KBM-7 (cell line): Measurements from ENCODE around the gene MAP2K4.
"Not testable (repeated sequence)": the region's sequence is repeated elsewhere in the genome, so short reads cannot be mapped to it uniquely, and the experiment has no call there.

Experiments
- DNase-seq: peaks from one replicate; pipeline ENCODE4 v3.0.0-alpha.2; 2015
- in situ Hi-C: fragments of 300-500 bp; cut with MboI; formaldehyde crosslinking; loops from 2 replicates; pipeline ENCODE4 v1.14.3; 2020; ENCODE audit warnings: low sequenced_read_pairs, low pct_unique_long_range_greater_than_20kb, mixed read lengths

The MAP2K4 gene

GRCh38 chr17:12128946-12129345 is 108.3 kb downstream of the MAP2K4 start:
- in situ Hi-C loops: no loop called here
- DNase-seq: no peak

- no peak for DNase-seq
- in situ Hi-C loops: no loop called here
Measured at GRCh38 chr17:12133183-12133582, 112.5 kb downstream of the MAP2K4 start.

- DNase-seq: no peak
- in situ Hi-C loops: no loop called here
Measured at GRCh38 chr17:12134101-12134500, 113.4 kb downstream of the MAP2K4 start.

DNA sequence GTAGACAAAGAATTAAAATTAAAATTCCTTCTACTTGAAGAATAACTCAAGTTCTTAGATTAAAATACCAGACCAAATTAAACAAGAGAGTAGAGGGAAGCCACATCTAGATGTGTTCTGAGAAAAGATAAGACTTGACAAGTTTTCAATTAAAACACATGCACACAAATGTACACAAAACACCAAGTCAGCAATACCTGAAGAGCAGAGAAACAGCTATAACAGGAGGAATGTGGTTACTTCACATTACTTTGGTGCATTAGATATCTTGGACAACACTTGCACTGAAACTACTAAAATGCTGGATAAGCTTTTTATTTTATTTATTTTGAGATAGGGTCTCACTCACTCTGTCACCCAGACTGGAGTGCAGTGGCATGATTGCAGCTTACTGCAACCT is 113.9 kb downstream of the MAP2K4 start:
- in situ Hi-C loops: no loop called here
- DNase-seq: no peak

GRCh38 chr17:12136243-12136642 is 115.6 kb downstream of the MAP2K4 start:
- in situ Hi-C loops: no loop called here
- no peak for DNase-seq

DNA sequence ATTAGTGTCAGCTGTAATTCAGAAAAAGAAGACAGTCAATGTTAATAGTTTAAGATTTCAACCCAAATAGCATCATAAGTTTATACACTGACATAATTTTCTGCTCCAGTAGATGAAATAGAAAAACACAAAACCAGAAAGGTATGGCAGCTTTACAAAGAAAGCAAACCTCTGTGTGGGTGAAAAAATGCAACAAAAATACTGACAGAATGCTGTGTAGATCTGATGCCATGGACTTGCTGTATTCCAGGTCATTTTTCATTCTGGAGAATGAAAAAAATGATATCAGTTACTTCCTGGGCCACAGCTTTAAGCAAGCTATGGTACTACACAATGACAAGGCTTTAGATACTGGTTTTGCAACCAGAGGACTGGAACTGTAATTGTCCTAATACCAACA is 116.0 kb downstream of the MAP2K4 start:
- in situ Hi-C loops: no loop called here
- no peak for DNase-seq

DNA sequence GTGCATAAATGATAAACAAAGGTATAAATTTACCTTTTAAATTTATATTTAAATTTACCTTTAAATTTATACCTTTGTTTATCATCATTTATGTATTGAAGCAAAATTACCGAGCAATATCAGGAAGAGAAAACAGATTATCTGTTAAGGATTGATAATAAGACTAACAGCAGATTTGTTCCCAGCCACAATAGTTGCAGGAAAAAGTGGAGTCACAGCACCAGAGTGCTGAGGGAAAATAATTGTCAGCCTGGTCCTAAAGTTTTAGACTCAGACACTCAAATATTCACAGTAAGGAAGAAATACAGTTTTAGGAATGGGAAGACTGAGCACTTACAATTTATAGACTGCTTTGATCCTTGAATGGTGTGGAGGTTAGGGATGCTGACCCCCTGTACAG is 117.2 kb downstream of the MAP2K4 start:
- in situ Hi-C loops: no loop called here
- no peak for DNase-seq

DNA sequence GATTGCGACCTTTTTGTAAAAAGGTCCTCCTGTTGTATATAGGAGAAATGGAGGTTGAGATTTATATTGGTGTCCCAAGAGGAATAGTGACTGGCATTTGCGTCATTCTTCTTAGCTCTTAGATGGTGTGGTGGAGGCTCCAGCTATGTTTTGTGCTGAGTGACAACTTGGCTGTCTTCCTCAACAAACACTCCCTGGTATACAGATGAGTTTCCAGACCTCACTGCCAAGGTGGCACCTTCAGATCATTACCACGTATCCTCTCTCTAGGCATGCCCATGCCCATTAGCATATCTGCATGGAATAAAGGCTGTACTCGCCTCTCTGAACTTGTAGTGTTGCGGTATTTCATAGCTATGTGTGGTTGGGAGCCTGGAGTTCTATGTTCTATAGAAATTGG is 120.0 kb downstream of the MAP2K4 start:
- DNase-seq: no peak
- in situ Hi-C loops: no loop called here

DNA sequence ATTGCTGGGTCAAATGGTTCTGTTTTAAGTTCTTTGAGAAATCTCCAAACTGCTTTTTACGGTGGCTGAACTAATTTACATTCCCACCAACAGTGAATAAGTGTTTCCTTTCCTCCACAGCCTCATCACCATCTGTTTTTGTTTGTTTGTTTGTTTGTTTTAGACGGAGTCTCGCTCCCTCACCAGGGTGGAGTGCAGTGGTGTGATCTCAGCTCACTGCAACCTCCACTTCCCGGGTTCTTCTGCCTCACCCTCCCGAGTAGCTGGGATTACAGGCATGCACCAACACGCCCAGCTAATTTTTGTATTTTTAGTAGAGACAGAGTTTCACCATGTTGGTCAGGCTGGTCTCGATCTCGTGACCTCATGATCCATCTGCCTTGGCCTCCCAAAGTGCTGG is 141.5 kb downstream of the MAP2K4 start:
- in situ Hi-C loops, DNase-seq: not testable (repeated sequence)

DNA sequence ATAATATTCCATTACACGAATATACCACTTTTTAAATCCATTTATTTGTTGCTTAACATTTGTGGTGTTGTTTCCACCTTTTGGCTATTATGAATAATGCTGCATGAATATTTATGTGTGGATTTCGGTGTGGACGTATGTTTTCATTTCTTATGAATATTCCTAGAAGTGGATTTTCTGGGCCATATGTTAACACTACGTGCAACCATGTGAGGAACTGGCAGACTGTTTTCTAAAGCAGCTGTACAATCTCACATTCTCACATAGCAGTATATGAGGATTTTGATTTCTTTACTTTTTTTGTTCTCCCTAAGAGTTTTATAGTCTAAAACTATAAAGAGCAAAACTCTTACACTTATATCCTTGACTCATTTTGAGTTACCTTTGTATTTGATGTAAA is 143.4 kb downstream of the MAP2K4 start:
- in situ Hi-C loops: no loop called here
- DNase-seq: no peak

GRCh38 chr17:12178644-12179330 is 158.1 kb downstream of the MAP2K4 start:
- in situ Hi-C loops: no loop called here
- DNase-seq: no peak

DNA sequence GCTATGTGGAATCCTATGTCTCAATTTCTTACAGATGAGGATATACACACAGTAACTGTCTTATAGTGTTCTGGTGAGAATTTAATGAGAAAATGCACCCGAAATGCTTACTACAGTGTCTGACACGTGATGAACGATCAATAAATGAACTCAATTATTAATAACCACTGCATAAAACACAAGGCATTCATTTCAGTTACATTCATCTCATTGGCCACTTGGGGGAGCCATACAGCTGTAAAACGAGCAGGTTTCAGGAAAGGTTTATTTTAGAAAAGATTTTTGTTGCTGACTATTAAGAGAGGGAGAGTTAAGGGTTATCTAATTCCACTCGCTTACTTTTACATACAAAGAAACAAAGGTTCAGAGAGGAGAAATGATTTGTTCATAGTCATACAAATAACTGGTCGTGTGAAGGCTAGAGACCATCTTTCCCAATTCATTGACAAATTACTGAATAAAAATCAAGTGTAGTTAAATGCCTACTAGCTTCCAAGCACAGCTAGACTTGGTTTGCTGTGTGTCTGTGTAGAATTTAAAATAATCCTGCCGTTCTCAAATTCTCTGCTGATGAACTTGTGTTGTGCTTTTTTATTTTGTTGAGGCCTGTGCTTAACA is 160.1 kb downstream of the MAP2K4 start:
- DNase-seq: peak; percentile 37
- in situ Hi-C loops: no loop called here

DNA sequence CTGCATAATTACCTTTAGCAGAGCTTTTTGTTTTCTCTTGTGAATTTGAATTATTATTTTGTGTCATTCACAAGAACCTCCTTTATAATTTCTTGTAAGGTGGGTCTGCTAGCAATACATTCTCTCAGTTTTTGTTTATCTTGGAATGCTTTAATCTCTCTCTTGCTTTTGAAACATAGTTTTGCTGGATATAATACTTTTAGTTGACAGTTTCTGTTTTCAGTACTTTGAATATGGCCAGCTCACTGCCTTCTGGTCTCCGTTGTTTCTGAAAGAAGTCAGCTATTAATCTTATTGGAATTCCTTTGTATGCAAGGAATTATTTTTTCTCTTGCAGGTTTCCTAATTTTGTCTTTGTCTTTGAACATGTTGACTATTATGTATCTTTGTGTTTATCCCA is 167.0 kb downstream of the MAP2K4 start:
- in situ Hi-C loops: no loop called here
- DNase-seq: no peak

DNA sequence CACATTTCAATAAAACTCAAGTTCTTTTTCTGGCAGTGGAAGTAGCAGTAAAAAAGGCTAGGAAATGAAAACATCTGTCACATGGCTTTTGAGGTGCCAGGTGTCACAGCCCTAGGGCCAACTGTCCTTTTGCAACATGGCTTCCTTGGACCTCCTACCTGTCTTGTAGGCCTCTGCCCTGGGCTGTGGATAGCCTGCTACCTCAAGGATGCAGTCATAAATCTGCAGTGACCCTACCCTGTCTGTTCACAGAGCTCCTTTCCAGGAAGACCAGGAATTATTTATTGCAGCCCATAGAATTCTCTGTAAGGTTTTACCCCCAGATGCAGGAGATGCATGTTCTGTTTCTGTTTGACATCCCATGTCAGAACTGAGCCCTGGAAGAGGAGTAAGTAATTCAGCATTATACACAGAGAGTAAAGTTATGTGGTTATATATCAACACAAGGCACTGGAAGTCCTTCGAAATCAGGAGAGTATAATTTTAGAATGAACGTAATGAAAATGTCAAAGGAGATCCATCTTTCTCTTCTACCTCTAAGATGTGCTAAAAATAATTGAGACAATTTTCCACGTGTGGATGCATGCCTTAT is 172.6 kb downstream of the MAP2K4 start:
- in situ Hi-C loops: no loop called here
- DNase-seq: no peak
